ENCODE results near the gene CDH26. TPM values are rescaled to one million over a fixed set of nuclear protein-coding genes. Genes with fewer than 3 reads are reported as not detected.

Gene CDH26
- total and polyA plus RNA-seq, 2 donors (not counting 3 experiments of a cell fraction or from before 2014, with no cell fraction given), result 0.01 TPM; not detected in 1

GRCh38 chr20:60001108-60001507 is 42.9 kb downstream of the CDH26 start:
- H3K4me2 ChIP-seq (ENCODE audit: insufficient read depth, low read length), result no peak overlapping the region
- H3K4me3 ChIP-seq (replicated peaks in 1 of 3; ENCODE audit: insufficient read depth in 1 of 3, low read depth in 1 of 3, low read length in 3 of 3), result no peak overlapping the region
- dilution Hi-C loops (cut with MboI; ENCODE audit: extremely low pct_ligation_motif_present, low sequenced_read_pairs) (no loop called here), intact Hi-C loops (cut with micrococcal nuclease) (no loop called here)
- H3K27ac ChIP-seq (ENCODE audit: insufficient read depth, low read depth, low read length), result no peak overlapping the region
- POLR2A ChIA-PET, result no interaction called here
- FAIRE-seq (no peak), DNase-seq (ENCODE audit: low read depth, low spot score) (no peak)
- CTCF ChIA-PET, result no interaction called here
- no peaks in the 10 kb centered on the region for H3K27me3 ChIP-seq (ENCODE audit: control insufficient read depth in 2 of 2, insufficient read depth in 2 of 2, low read length in 2 of 2)
- no peaks in the 10 kb centered on the region for H3K36me3 ChIP-seq (ENCODE audit: control insufficient read depth in 2 of 2, extremely low read depth in 1 of 2, insufficient read depth in 2 of 2, low read length in 2 of 2)
- no TSS peak for BruUV-seq (replicated peaks)
- no peaks in the 10 kb centered on the region for H3K79me2 ChIP-seq (ENCODE audit: control insufficient read depth, insufficient read depth, low read length)
- no peaks in the 10 kb centered on the region for H4K20me1 ChIP-seq (replicated peaks; ENCODE audit: control insufficient read depth, extremely low read depth, insufficient read depth, low read length)
- peaks cover 4% of the 10 kb centered on the region for H3K9me3 ChIP-seq (replicated peaks; ENCODE audit: control insufficient read depth, insufficient read depth, low read length)
- no peaks in the 10 kb centered on the region for H3K4me1 ChIP-seq (ENCODE audit: control insufficient read depth, extremely low read depth, insufficient read depth, low read length)
- TF ChIP-seq POLR2AphosphoS5 (IDR thresholded peaks at IDR 0.05; ENCODE audit: insufficient read depth, low read depth, low read length) (no peak), MAX (IDR thresholded peaks at IDR 0.05; ENCODE audit: insufficient read depth, insufficient read length) (no peak), CTCF (IDR thresholded peaks at IDR 0.05; ENCODE audit: extremely low read depth in 1 of 2, insufficient read depth in 1 of 2, low read depth in 1 of 2, low read length in 2 of 2) (no peak), EZH2 (IDR thresholded peaks at IDR 0.05; ENCODE audit: borderline replicate concordance, low read depth, low read length, severe bottlenecking) (no peak), FOS (IDR thresholded peaks at IDR 0.05; ENCODE audit: borderline replicate concordance, insufficient read depth, low read length) (no peak), JUN (IDR thresholded peaks at IDR 0.05; ENCODE audit: borderline replicate concordance, insufficient read depth, insufficient read length, low read depth) (no peak), POLR2A (IDR thresholded peaks at IDR 0.05; ENCODE audit: low read depth, low read length) (no peak), MYC (IDR thresholded peaks at IDR 0.05; ENCODE audit: low read depth, low read length) (no peak), GATA2 (IDR thresholded peaks at IDR 0.05; ENCODE audit: insufficient read depth, insufficient read length, low read depth, low read length) (no peak)
- H3K9me1 ChIP-seq (replicated peaks; ENCODE audit: control insufficient read depth, extremely low read depth, insufficient read depth, low read length), result no peaks in the 10 kb centered on the region
- no peak overlapping the region for H3K9ac ChIP-seq (replicated peaks; ENCODE audit: extremely low read depth, insufficient read depth, low read length)
- H2AFZ ChIP-seq (ENCODE audit: low read depth, low read length), result no peak overlapping the region

Measured in endothelial cell of umbilical vein (primary cell).